K562 (cell line): Measurements from ENCODE around the gene TRIM71. TPM values are rescaled to one million over a fixed set of nuclear protein-coding genes. Genes with fewer than 3 reads are reported as not detected.

Experiments
- AFF4 ChIP-seq: sonication (generic); formaldehyde crosslinking; IDR thresholded peaks from 2 replicates; pipeline ENCODE4 v1.8.0; 2023; ENCODE audit warnings: mild to moderate bottlenecking, missing genetic modification reagents
- CEBPB ChIP-seq: fragments of 450-650 bp; IDR thresholded peaks from 2 replicates; pipeline ENCODE4 v1.6.1; 2016; ENCODE audit warnings: missing genetic modification characterization, missing compliant biosample characterization
- EP300 ChIP-seq: IDR thresholded peaks from 2 replicates; pipeline ENCODE4 v1.6.1; 2012; ENCODE audit warnings: low read length, improper control_type of control experiment
- FIP1L1 ChIP-seq: fragments of 200-400 bp; formaldehyde crosslinking; IDR thresholded peaks from 2 replicates; pipeline ENCODE4 v1.6.1; 2018; ENCODE audit warnings: mild to moderate bottlenecking, low read depth, low read length; ENCODE audit not compliant: poor library complexity, severe bottlenecking
- GATA2 ChIP-seq: sonication (generic); formaldehyde crosslinking; IDR thresholded peaks from 2 replicates; pipeline ENCODE4 v1.4.0; 2020; ENCODE audit warnings: mild to moderate bottlenecking, missing genetic modification reagents
- HNRNPUL1 ChIP-seq: fragments of 200-400 bp; formaldehyde crosslinking; IDR thresholded peaks from 2 replicates; pipeline ENCODE4 v1.6.1; 2017; ENCODE audit warnings: low read length
- KLF16 ChIP-seq: IDR thresholded peaks from 2 replicates; pipeline ENCODE4 v1.6.1; 2016; ENCODE audit warnings: antibody characterized with exemption
- MED1 ChIP-seq: sonication (generic); formaldehyde crosslinking; IDR thresholded peaks from 2 replicates; pipeline ENCODE4 v1.8.1; 2023; ENCODE audit warnings: missing genetic modification reagents, borderline replicate concordance
- NR2C2 ChIP-seq, 2 experiments: fragments of 200-800 bp in 1 of 2; sonication (Bioruptor generic) in 1 of 2; sonication (generic) in 1 of 2; formaldehyde crosslinking in 1 of 2; IDR thresholded peaks; 2 replicates each; pipeline versions ENCODE4 v1.6.1 to v1.8.0; 2016 to 2022; ENCODE audit warnings: mild to moderate bottlenecking in 1 of 2, missing compliant biosample characterization in 1 of 2, missing genetic modification characterization in 1 of 2, missing genetic modification reagents in 1 of 2
- PHB2 ChIP-seq: fragments of 450-650 bp; IDR thresholded peaks from 2 replicates; pipeline ENCODE4 v1.6.1; 2017; ENCODE audit warnings: low read depth
- PHF20 ChIP-seq: fragments of 450-650 bp; IDR thresholded peaks from 2 replicates; pipeline ENCODE4 v1.6.1; 2018; ENCODE audit not compliant: partially characterized antibody
- PTRF ChIP-seq: fragments of 450-650 bp; IDR thresholded peaks from 2 replicates; pipeline ENCODE4 v1.6.1; 2016; ENCODE audit warnings: mild to moderate bottlenecking, missing genetic modification characterization, missing compliant biosample characterization
- RNF2 ChIP-seq: sonication (generic); IDR thresholded peaks from 2 replicates; pipeline ENCODE4 v1.6.1; 2016
- TARDBP ChIP-seq: fragments of 450-650 bp; IDR thresholded peaks from 2 replicates; pipeline ENCODE4 v1.6.1; 2016
- TCF15 ChIP-seq: fragments of 250-450 bp; sonication (Bioruptor Pico); IDR thresholded peaks from 2 replicates; pipeline ENCODE4 v1.8.0; 2022; ENCODE audit warnings: moderate library complexity, mild to moderate bottlenecking, inconsistent platforms
- ZBED1 ChIP-seq: IDR thresholded peaks from 2 replicates; pipeline ENCODE4 v1.6.1; 2014
- ZKSCAN3 ChIP-seq: fragments of 250-450 bp; sonication (Bioruptor Pico); IDR thresholded peaks from 2 replicates; pipeline ENCODE4 v1.4.0; 2020
- polyA plus RNA-seq, 8 experiments: library from polyadenylated mRNA; depleted of rRNA in 4 of 8; stranded (reverse) in 5 of 8; unstranded in 3 of 8; fragments of >200 nt; fragmentation: Nextera tagmentation in 2 of 8; fragmentation: Illumina TruSeq in 1 of 8; extraction: Ambion mirVana in 2 of 8; extraction: Trizol in 1 of 8; gene quantifications; 2 replicates each; pipeline versions ENCODE4 v1.2.1 to v1.2.3, GENCODE V29; 2011 to 2014; ENCODE audit warnings: inconsistent platforms in 1 of 8, missing spikeins in 1 of 8
- total RNA-seq, 7 experiments: library from RNA; depleted of rRNA in 6 of 7; stranded (reverse); fragments of >200 nt in 6 of 7; fragmentation: Illumina TruSeq in 2 of 7; extraction: Trizol in 2 of 7; gene quantifications; 2 replicates each; pipeline versions ENCODE4 v1.2.1 to v1.2.3, GENCODE V29; 2011 to 2021; ENCODE audit warnings: low replicate concordance in 1 of 7
- TF ChIP-seq, protein P1 (sequence below): sonication (generic); formaldehyde crosslinking; IDR thresholded peaks from 2 replicates; pipeline ENCODE4 v1.8.0; 2023; ENCODE audit warnings: missing genetic modification reagents, mild to moderate bottlenecking, borderline replicate concordance

TRIM71 gene
- total and polyA plus RNA-seq, 9 of the 15 experiments (the other 6 are each of a cell fraction or from before 2014, with no cell fraction given): 0.04 to 0.11 TPM; not detected in 7

- no peak for TF ChIP-seq HNRNPUL1
- no peak for TF ChIP-seq TCF15
- TF ChIP-seq TARDBP: peak; percentile 56; the same call in 1 of the 2 replicates
- TF ChIP-seq CEBPB: no peak
- TF ChIP-seq ZKSCAN3 (CRISPR knock-in tag): no peak
- TF ChIP-seq ZBED1: 0 out of 2 replicates have a peak, but pooled peaks have one; percentile 39
- TF ChIP-seq MED1 (CRISPR knock-in tag): no peak
- TF ChIP-seq, protein P1, sequence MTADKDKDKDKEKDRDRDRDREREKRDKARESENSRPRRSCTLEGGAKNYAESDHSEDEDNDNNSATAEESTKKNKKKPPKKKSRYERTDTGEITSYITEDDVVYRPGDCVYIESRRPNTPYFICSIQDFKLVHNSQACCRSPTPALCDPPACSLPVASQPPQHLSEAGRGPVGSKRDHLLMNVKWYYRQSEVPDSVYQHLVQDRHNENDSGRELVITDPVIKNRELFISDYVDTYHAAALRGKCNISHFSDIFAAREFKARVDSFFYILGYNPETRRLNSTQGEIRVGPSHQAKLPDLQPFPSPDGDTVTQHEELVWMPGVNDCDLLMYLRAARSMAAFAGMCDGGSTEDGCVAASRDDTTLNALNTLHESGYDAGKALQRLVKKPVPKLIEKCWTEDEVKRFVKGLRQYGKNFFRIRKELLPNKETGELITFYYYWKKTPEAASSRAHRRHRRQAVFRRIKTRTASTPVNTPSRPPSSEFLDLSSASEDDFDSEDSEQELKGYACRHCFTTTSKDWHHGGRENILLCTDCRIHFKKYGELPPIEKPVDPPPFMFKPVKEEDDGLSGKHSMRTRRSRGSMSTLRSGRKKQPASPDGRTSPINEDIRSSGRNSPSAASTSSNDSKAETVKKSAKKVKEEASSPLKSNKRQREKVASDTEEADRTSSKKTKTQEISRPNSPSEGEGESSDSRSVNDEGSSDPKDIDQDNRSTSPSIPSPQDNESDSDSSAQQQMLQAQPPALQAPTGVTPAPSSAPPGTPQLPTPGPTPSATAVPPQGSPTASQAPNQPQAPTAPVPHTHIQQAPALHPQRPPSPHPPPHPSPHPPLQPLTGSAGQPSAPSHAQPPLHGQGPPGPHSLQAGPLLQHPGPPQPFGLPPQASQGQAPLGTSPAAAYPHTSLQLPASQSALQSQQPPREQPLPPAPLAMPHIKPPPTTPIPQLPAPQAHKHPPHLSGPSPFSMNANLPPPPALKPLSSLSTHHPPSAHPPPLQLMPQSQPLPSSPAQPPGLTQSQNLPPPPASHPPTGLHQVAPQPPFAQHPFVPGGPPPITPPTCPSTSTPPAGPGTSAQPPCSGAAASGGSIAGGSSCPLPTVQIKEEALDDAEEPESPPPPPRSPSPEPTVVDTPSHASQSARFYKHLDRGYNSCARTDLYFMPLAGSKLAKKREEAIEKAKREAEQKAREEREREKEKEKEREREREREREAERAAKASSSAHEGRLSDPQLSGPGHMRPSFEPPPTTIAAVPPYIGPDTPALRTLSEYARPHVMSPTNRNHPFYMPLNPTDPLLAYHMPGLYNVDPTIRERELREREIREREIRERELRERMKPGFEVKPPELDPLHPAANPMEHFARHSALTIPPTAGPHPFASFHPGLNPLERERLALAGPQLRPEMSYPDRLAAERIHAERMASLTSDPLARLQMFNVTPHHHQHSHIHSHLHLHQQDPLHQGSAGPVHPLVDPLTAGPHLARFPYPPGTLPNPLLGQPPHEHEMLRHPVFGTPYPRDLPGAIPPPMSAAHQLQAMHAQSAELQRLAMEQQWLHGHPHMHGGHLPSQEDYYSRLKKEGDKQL (CRISPR knock-in tag): no peak
- TF ChIP-seq PTRF (tag): no peak
- no peak for TF ChIP-seq PHB2
- TF ChIP-seq NR2C2 (CRISPR knock-in tag; IDR thresholded peaks at IDR 0.05): peak; percentile 33; the same call in 1 of the 2 replicates
- no peak for TF ChIP-seq NR2C2 (tag; IDR thresholded peaks at IDR 0.05)
- peak; percentile 13; the same call in 1 of the 2 replicates for TF ChIP-seq RNF2
- TF ChIP-seq KLF16: 0 out of 2 replicates have a peak, but pooled peaks have one; percentile 12
- 0 out of 2 replicates have a peak, but pooled peaks have one; percentile 15 for TF ChIP-seq EP300
- TF ChIP-seq PHF20: peak; percentile 46
- TF ChIP-seq GATA2: no peak
- TF ChIP-seq FIP1L1: peak; percentile 79
- peak; percentile 68; the same call in 1 of the 2 replicates for TF ChIP-seq AFF4 (CRISPR knock-in tag)
Observed at GRCh38 chr3:32781211-32781968, 36.4 kb upstream of the TRIM71 start (continued).
